NCI-H1930 (cell line): ENCODE data around the gene ISM1.

Experiments
- DNase-seq, 2 experiments: peaks; one replicate each; lab custom pipeline; 2025; lab: John Stamatoyannopoulos, UW

Gene ISM1

GRCh38 chr20:13220904-13221297 lies at the start of gene ISM1:
ISM1 (plus strand) TSS chr20:13221274; CDS start chr20:13221777, 503 bp downstream.
- DNase-seq: no peak

- no peak for DNase-seq
Measured at GRCh38 chr20:13173201-13173600, 47.9 kb upstream of the ISM1 start.

GRCh38 chr20:13174402-13174801 lies 46.7 kb upstream of the ISM1 start:
- no peak for DNase-seq

DNA sequence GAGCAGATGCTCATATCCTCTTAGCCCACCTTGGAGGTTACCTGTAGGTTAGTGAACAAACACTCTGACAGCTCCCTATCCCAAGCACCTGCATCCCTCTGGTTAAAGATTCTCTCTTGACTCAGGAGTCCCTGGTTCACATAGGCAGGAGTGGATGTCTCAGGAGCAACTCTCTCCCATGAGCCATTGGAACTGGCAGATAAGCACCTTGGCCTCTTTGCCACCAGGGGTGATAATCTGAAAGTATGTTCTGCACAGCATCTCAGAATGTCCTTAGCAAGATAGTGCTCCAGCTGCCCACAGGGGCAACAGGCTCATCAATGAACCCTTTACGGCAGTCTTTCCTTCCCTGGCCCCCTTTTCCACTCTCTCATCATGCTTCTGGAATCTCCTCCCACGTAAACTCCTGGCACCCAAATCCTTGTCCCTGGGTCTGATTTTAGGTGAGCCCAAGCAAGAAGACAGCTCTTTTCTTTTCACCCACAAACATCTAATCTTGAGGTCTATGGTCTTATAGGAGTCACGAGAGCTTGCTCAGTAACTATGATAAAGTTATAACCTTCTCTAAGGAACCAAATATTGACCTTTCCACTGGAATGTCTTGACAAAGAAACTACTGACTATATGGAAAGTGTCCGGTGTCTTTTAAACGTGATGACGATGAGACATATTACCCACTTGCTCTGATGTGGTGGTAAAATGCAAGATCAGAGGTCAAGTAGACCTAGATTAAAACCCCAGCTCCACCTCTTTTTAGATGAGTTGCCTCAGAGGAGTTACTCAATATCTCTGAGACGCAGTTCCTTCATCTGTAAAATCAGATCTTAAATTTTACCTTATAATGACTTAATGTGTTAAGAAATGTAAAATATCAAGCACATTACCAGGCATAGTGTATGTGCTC lies 39.8 kb upstream of the ISM1 start:
- DNase-seq: no peak

DNA sequence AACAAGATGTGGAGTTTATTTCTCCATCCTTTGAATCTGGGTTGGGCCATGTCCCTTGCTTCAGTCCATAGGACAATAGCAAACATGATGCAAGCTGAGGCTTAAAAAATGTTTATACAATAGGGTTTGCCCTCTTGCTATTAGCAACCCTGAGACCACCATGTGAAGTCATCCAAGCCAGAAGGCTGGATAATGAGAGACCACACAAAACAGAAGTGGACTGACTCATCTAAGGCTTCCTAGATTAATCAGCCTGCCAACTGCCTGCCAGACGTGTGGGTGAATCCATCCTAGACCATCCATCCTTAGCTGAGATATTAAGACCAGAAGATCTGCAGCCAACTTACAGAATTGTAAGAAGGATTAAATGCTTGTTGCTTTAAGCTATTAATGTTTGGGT lies 38.1 kb upstream of the ISM1 start:
- DNase-seq: no peak

DNA sequence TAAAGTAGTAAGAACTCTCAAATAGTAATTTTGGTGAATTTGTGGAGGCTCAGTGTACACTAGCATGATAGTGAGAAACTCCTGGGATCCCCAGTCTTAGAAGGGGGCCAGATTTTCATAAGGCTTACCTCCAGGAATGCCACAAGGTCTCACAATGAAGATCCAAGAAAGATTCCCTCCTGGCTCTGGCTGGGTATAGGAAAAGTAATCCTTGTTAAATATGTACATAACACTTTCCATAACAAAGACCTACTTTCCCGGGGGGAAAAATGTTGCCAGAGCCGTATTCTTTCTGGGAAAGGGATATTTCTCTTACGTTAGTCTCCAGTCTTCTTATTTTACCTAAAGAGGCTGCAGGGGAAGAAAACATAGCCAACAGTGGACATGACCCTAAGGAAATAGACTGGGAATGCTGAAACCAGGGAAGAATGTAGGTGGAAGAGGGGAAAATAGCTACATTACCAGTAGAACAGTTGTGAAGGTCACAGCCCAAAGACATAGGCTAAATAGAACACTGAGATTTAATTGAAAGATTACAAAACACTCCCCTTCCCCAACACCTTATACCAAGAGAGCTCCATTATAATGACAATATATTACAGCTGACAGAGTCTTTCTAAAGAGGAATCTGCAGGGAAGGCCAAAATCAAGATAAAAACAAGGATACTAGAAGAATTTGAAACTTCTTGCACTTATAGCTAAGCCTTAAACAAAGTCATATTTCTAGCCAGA lies 34.9 kb upstream of the ISM1 start:
- DNase-seq: no peak

DNA sequence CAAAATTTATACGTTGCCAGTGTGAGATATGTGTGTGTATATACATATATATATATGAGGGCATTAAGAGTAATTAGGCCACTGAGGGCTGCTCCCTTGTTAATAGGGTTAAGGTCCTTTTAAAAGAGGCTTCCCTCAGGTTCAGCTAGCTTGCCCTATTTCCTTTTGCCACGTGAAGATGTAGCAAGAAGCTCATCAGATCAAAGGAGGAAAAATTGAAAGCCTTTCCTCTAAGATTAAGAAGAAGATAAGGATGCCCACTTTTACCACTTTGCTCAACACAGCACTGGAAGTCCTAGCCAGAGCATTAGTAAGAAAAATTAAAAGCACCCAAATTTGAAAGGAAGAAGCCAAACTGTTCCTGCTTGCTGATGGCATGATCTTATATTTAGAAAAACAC lies 33.2 kb upstream of the ISM1 start:
- DNase-seq: no peak

GRCh38 chr20:13199279-13199678 lies 21.8 kb upstream of the ISM1 start:
- DNase-seq: no peak

- DNase-seq: peak; percentile 93 to 98
Measured at GRCh38 chr20:13200767-13201500, 20.1 kb upstream of the ISM1 start.

- peak; percentile 39 for DNase-seq
Measured at GRCh38 chr20:13202565-13202964, 18.5 kb upstream of the ISM1 start.

GRCh38 chr20:13205425-13205824 lies 15.6 kb upstream of the ISM1 start:
- no peak for DNase-seq

- DNase-seq: no peak
Measured at GRCh38 chr20:13205848-13206434, 15.1 kb upstream of the ISM1 start.

GRCh38 chr20:13207016-13207415 lies 14.1 kb upstream of the ISM1 start:
- no peak for DNase-seq

DNA sequence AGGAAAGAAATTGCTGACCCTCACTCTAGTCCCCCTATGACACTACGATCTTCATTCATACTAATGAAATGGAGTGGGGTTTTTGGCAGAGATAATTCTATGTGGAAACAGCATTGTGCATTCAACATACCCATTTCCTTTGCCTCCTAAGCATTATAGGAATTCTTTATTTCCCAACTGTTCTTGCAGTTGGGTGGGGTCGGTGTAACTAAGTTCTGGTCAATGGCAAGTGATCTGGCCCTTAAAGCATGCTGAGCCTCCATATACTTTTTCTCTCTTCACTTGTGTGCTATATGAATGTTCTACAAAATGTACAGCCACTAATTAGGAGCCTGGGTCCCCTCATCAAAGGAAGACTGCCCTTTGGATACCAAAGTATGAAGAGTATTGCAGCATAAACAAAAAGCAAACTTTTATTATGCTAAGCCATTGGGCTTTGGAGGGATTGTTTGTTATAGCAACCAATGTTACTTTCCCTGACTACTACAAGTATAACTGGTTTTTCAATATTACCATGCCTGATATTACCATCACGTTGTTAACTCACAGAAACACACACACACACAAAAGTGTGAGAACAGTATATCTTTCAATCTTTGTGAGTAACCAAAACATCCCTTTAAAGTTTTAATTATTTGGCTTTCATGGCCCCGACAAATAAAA lies 9.0 kb upstream of the ISM1 start:
- DNase-seq: no peak

GRCh38 chr20:13212750-13213149 lies 8.3 kb upstream of the ISM1 start:
- DNase-seq: no peak

- DNase-seq: no peak
Measured at GRCh38 chr20:13213335-13213734, 7.7 kb upstream of the ISM1 start.

- no peak for DNase-seq
Measured at GRCh38 chr20:13216533-13216932, 4.5 kb upstream of the ISM1 start.

- no peak for DNase-seq
Measured at GRCh38 chr20:13219327-13220193, 1.5 kb upstream of the ISM1 start.

DNA sequence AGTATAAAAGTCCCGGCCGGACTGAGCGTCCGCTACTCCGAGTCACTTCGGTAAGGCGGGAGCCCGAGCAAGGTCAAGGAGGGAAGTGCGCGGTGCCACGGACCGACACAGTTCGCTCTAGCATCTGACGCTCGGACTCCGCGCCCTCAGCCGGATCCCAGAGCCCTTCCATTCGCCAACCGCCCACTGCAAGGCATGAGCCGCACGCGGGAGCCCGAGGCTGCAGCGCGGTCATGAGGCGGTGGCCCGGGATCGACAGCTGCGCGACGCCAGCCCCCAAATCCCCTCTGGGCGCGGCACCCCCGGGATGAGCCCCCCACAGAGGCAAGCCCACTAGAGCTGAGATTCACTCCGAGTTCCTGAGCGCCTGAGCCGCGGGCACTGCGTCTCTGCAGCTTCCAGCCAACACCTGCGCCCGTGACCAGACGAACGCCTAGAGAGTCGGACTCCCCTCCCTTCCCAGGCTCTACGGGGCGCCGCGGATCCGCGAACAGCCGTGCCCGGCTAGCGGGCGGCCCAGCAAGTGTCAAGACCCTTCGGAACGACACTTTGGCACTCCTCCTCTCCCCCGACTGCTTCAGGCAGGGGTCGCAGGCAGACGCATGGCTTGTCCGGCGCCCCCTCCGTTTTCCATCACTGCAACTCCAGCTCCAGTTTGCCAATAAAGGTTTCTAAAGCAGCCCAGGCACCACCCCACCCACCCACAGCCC lies 725 bp upstream of the ISM1 start:
- peak; percentile 30 to 43 for DNase-seq

DNA sequence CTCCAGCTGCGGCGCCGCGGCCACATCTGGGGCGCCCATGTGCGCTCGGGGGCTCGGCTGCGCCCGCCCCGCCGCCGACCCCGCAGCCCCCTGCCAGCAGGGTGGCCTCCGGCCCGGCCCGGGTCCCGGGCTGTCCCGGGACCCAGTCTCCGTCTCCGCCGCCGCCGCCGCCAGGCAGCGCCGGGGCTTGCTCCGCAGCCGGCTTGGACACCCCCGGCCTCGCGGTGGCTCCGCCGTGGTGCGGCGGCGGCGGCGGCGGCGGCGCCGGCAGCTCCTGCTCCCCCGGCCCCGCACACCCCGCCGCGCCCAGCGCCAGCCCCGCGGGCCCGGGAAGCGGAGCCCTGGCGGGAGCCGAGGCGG lies 219 bp downstream of the ISM1 start:
- DNase-seq: no peak
